K562 (cell line): ENCODE results near the gene HSPA1B. TPM values are rescaled to one million over a fixed set of nuclear protein-coding genes. Genes with fewer than 3 reads are reported as not detected.

Experiments
- ATAC-seq: fragments of 200-7000 bp; cut with Tn5 transposase; 3 replicates; pipeline ENCODE4 v1.9.1; 2020; ENCODE audit warnings: moderate library complexity
- BruUV-seq: library from RNA; stranded (reverse); fragments of 400-500 nt; replicated peaks from 2 replicates; lab custom pipeline; 2021; lab: Mats Ljungman, UMichigan
- CTCF ChIA-PET: fragments of 300-600 bp; formaldehyde crosslinking; extraction: SDS; loops from one replicate; lab custom pipeline; 2021; ENCODE audit warnings: low intra/inter-chr PET ratio; lab: Yijun Ruan, JAX
- POLR2A ChIA-PET: fragments of 300-600, 350-650 bp; sonication (Branson Sonifier 250); formaldehyde crosslinking; extraction: SDS; loops from one replicate; lab custom pipeline; 2021; ENCODE audit warnings: antibody characterized with exemption, inconsistent platforms; lab: Yijun Ruan, JAX
- DNase-seq, 4 experiments: peaks; one replicate each; pipeline versions ENCODE4 v3.0.0 to v3.0.0-alpha.2; 2011 to 2018; ENCODE audit warnings: low spot score in 3 of 4, mixed read lengths in 3 of 4; ENCODE audit errors: extremely low read depth in 1 of 4
- FAIRE-seq: peaks from 2 replicates; lab custom pipeline; 2011; peaks lifted over from hg19 to GRCh38; lab: Jason Lieb, UNC
- H2AFZ ChIP-seq: 2 replicates; pipeline ENCODE4 v1.6.0; 2011; ENCODE audit warnings: low read depth, low read length, control low read depth, inconsistent platforms
- H3K27ac ChIP-seq: fragments of 200-600 bp; 3 replicates; pipeline ENCODE4 v1.8.0; 2011; ENCODE audit warnings: low read depth, mild to moderate bottlenecking, control low read depth, inconsistent platforms, low read length, moderate library complexity, mixed read lengths; ENCODE audit errors: extremely low read depth
- H3K27me3 ChIP-seq, 2 experiments: fragments of 300-600 bp in 1 of 2; 2 replicates in 1 of 2; 3 replicates in 1 of 2; pipeline versions ENCODE4 v1.6.0 to v1.8.0; 2011; ENCODE audit warnings: inconsistent platforms in 2 of 2, low read length in 2 of 2, mild to moderate bottlenecking in 1 of 2, mixed read lengths in 1 of 2, moderate library complexity in 1 of 2; ENCODE audit not compliant: control insufficient read depth in 2 of 2, insufficient read depth in 2 of 2
- H3K36me3 ChIP-seq: fragments of 300-600 bp; 3 replicates; pipeline ENCODE4 v1.8.0; 2011; ENCODE audit warnings: mild to moderate bottlenecking, low read length, inconsistent platforms; ENCODE audit not compliant: control insufficient read depth, insufficient read depth
- H3K4me1 ChIP-seq, 2 experiments: fragments of 200-600 bp in 1 of 2; replicated peaks in 1 of 2; 2 replicates in 1 of 2; 3 replicates in 1 of 2; pipeline versions ENCODE4 v1.5.1 to v1.8.0; 2011; ENCODE audit warnings: inconsistent platforms in 2 of 2, low read length in 2 of 2, mild to moderate bottlenecking in 1 of 2, mixed read lengths in 1 of 2, moderate library complexity in 1 of 2; ENCODE audit not compliant: control insufficient read depth in 2 of 2, insufficient read depth in 2 of 2
- H3K4me2 ChIP-seq: 2 replicates; pipeline ENCODE4 v1.6.1; 2011; ENCODE audit warnings: low read length, control low read depth, inconsistent platforms, mixed read lengths; ENCODE audit not compliant: insufficient read depth
- H3K4me3 ChIP-seq: fragments of 200-600 bp; sonication (generic), shearing (Covaris generic); 2 replicates; pipeline ENCODE4 v1.5.1; 2016; ENCODE audit warnings: control low read depth, inconsistent platforms
- H3K79me2 ChIP-seq: fragments of 200-600 bp; 3 replicates; pipeline ENCODE4 v1.8.0; 2011; ENCODE audit warnings: low read length, inconsistent platforms; ENCODE audit not compliant: control insufficient read depth, insufficient read depth
- H3K9ac ChIP-seq, 2 experiments: 2 replicates each; pipeline versions ENCODE4 v1.6.0 to v1.6.1; 2011; ENCODE audit warnings: low read depth in 2 of 2, low read length in 2 of 2, control low read depth in 1 of 2, inconsistent platforms in 1 of 2, mild to moderate bottlenecking in 1 of 2, mixed read lengths in 1 of 2; ENCODE audit not compliant: insufficient read depth in 1 of 2
- H3K9me1 ChIP-seq: one replicate; pipeline ENCODE4 v1.6.0; 2011; ENCODE audit warnings: inconsistent platforms, mild to moderate bottlenecking, low read length, moderate library complexity; ENCODE audit not compliant: control insufficient read depth, insufficient read depth
- H3K9me3 ChIP-seq: replicated peaks from 2 replicates; pipeline ENCODE4 v1.5.1; 2011; ENCODE audit warnings: low read depth, low read length, inconsistent platforms; ENCODE audit not compliant: control insufficient read depth, insufficient read depth
- H4K20me1 ChIP-seq: replicated peaks from 2 replicates; pipeline ENCODE4 v1.6.1; 2011; ENCODE audit warnings: low read length, inconsistent platforms, mixed read lengths; ENCODE audit not compliant: control insufficient read depth, insufficient read depth
- ASH1L ChIP-seq: fragments of 450-650 bp; IDR thresholded peaks from 2 replicates; pipeline ENCODE4 v1.6.1; 2018; ENCODE audit warnings: borderline replicate concordance, mild to moderate bottlenecking, low read depth; ENCODE audit not compliant: partially characterized antibody
- ELF4 ChIP-seq: fragments of 450-650 bp; formaldehyde crosslinking; IDR thresholded peaks from 2 replicates; pipeline ENCODE4 v1.4.0; 2022; ENCODE audit warnings: missing genetic modification characterization
- FIP1L1 ChIP-seq: fragments of 200-400 bp; formaldehyde crosslinking; IDR thresholded peaks from 2 replicates; pipeline ENCODE4 v1.6.1; 2018; ENCODE audit warnings: mild to moderate bottlenecking, low read depth, low read length; ENCODE audit not compliant: poor library complexity, severe bottlenecking
- GTF2B ChIP-seq: IDR thresholded peaks from 2 replicates; pipeline ENCODE4 v1.6.1; 2011; ENCODE audit not compliant: insufficient read length; ENCODE audit errors: extremely low read depth
- KLF1 ChIP-seq: fragments of 450-650 bp; IDR thresholded peaks from 2 replicates; pipeline ENCODE4 v1.6.1; 2016; ENCODE audit warnings: missing genetic modification characterization, missing compliant biosample characterization
- LEF1 ChIP-seq: fragments of 450-650 bp; IDR thresholded peaks from 2 replicates; pipeline ENCODE4 v1.6.1; 2016; ENCODE audit warnings: mild to moderate bottlenecking
- PHB2 ChIP-seq: fragments of 450-650 bp; IDR thresholded peaks from 2 replicates; pipeline ENCODE4 v1.6.1; 2017; ENCODE audit warnings: low read depth
- RREB1 ChIP-seq: fragments of 250-450 bp; sonication (Bioruptor Pico); IDR thresholded peaks from 2 replicates; pipeline ENCODE4 v1.4.0; 2020
- SRSF9 ChIP-seq: fragments of 200-400 bp; formaldehyde crosslinking; IDR thresholded peaks from 2 replicates; pipeline ENCODE4 v1.6.1; 2017; ENCODE audit warnings: low read depth, low read length, borderline replicate concordance
- TAF7 ChIP-seq: fragments of 450-650 bp; IDR thresholded peaks from 2 replicates; pipeline ENCODE4 v1.6.1; 2016; ENCODE audit warnings: missing genetic modification characterization, missing compliant biosample characterization
- TCF7L2 ChIP-seq: fragments of 150-350 bp; IDR thresholded peaks from 2 replicates; pipeline ENCODE4 v1.6.1; 2016; ENCODE audit warnings: low read depth, mild to moderate bottlenecking, low read length, moderate library complexity
- ZNF143 ChIP-seq: sonication (generic); formaldehyde crosslinking; IDR thresholded peaks from 2 replicates; pipeline ENCODE4 v1.9.0; 2022; ENCODE audit warnings: mild to moderate bottlenecking, missing genetic modification reagents
- ZNF239 ChIP-seq: fragments of 250-450 bp; sonication (Bioruptor Pico); IDR thresholded peaks from 2 replicates; pipeline ENCODE4 v1.4.0; 2020; ENCODE audit warnings: mild to moderate bottlenecking
- WGBS: fragments of 100-300 bp; shearing (Covaris generic); methylation state at CpG from one replicate; pipeline ENCODE4 v1.1.6; 2016; ENCODE audit warnings: low coverage, mixed read lengths; ENCODE audit not compliant: insufficient coverage; ENCODE audit errors: missing lambda C conversion rate; 5-methylcytosine and 5-hydroxymethylcytosine counted together
- in situ Hi-C: fragments of 300-500 bp; cut with MboI; formaldehyde crosslinking; loops from 4 replicates; pipeline ENCODE4 v1.15.0; 2018; ENCODE audit warnings: inconsistent platforms, mixed read lengths
- intact Hi-C: fragments of 100-400 bp; cut with micrococcal nuclease; formaldehyde crosslinking; loops from 2 replicates; pipeline ENCODE4 v1.14.2; 2022
- polyA plus RNA-seq, 8 experiments: library from polyadenylated mRNA; depleted of rRNA in 4 of 8; stranded (reverse) in 5 of 8; unstranded in 3 of 8; fragments of >200 nt; fragmentation: Nextera tagmentation in 2 of 8; fragmentation: Illumina TruSeq in 1 of 8; extraction: Ambion mirVana in 2 of 8; extraction: Trizol in 1 of 8; gene quantifications; 2 replicates each; pipeline versions ENCODE4 v1.2.1 to v1.2.3, GENCODE V29; 2011 to 2014; ENCODE audit warnings: inconsistent platforms in 1 of 8, missing spikeins in 1 of 8
- total RNA-seq, 7 experiments: library from RNA; depleted of rRNA in 6 of 7; stranded (reverse); fragments of >200 nt in 6 of 7; fragmentation: Illumina TruSeq in 2 of 7; extraction: Trizol in 2 of 7; gene quantifications; 2 replicates each; pipeline versions ENCODE4 v1.2.1 to v1.2.3, GENCODE V29; 2011 to 2021; ENCODE audit warnings: low replicate concordance in 1 of 7

The HSPA1B gene
- total and polyA plus RNA-seq, 9 of the 15 experiments (the other 6 are each of a cell fraction or from before 2014, with no cell fraction given): 0.27 to 227 (median 51.2) TPM

GRCh38 chr6:31778999-31779885, 48.3 kb upstream of the HSPA1B start:
- DNase-seq (no peak), ATAC-seq (no peak), FAIRE-seq (no peak)
- H3K27ac ChIP-seq: peak overlapping the region; percentile 87; the same call in 1 of the 3 replicates
- H3K4me3 ChIP-seq: no peak overlapping the region
- no peak overlapping the region for H3K4me2 ChIP-seq
- intact Hi-C loops: loop anchor here (10.0 kb wide), 1 partner anchor 234 kb away; the partner anchor contains the start of genes ATP6V1G2, DDX39B and NFKBIL1
- peaks cover 39 to 76% of the 10 kb centered on the region in 2 experiments for H3K4me1 ChIP-seq
- no peaks in the 10 kb centered on the region for H4K20me1 ChIP-seq
- no peaks in the 10 kb centered on the region for H3K79me2 ChIP-seq
- H3K9ac ChIP-seq: peak overlapping the region in 1 of 2 experiments; percentile 42; a peak in 2 of 4 replicates
- H3K36me3 ChIP-seq: peaks cover 69% of the 10 kb centered on the region; the same call in 2 of the 3 replicates
- ChIA-PET POLR2A (interaction anchor here (0.6 to 8.8 kb wide), 14 partner anchors 10 to 68 kb away, joined by 3 to 47 read pairs (median 6); partner anchors contain the start of genes DDAH2, HSPA1B, LSM2 and LY6G6C), CTCF (interaction anchor here (0.6 kb wide), 1 partner anchor 17 kb away, joined by 3 read pairs; no protein-coding TSS in a partner anchor)
- no peaks in the 10 kb centered on the region for H3K27me3 ChIP-seq
- H3K9me1 ChIP-seq: peaks cover 6% of the 10 kb centered on the region
- WGBS: 92% methylated on average over 43 of the region's 43 CpGs
- in situ Hi-C loops: no loop called here
- H2AFZ ChIP-seq: no peak overlapping the region
- H3K9me3 ChIP-seq: no peaks in the 10 kb centered on the region
- no TSS peak for BruUV-seq
- no peak for TF ChIP-seq KLF1 (tag)
- TF ChIP-seq ASH1L: no peak
- peak; percentile 61; the same call in 1 of the 2 replicates for TF ChIP-seq RREB1 (CRISPR knock-in tag)
- no peak for TF ChIP-seq ELF4 (CRISPR knock-in tag)
- no peak for TF ChIP-seq TAF7 (tag)
- TF ChIP-seq ZNF143: no peak
- no peak for TF ChIP-seq ZNF239 (CRISPR knock-in tag)
- no peak for TF ChIP-seq TCF7L2
- no peak for TF ChIP-seq LEF1
- TF ChIP-seq PHB2: no peak
- TF ChIP-seq FIP1L1: peak; percentile 46
- no peak for TF ChIP-seq GTF2B
- no peak for TF ChIP-seq SRSF9
